H1 (cell line): ENCODE measurements around the gene ACP4.

Experiments used
- ASH2L ChIP-seq: fragments of 200-600, 300-600 bp; sonication (generic); IDR thresholded peaks from one replicate; pipeline ENCODE4 v1.7.1; 2017; ENCODE audit warnings: low read length
- ATF2 ChIP-seq: IDR thresholded peaks from 2 replicates; pipeline ENCODE4 v1.6.1; 2012; ENCODE audit warnings: low read length, inconsistent platforms
- CTCF ChIP-seq, 3 experiments: IDR thresholded peaks; 1 replicate in 2 of 3; 2 replicates in 1 of 3; pipeline versions ENCODE4 v1.5.1 to v1.6.1; 2011; ENCODE audit warnings: low read length in 3 of 3, mild to moderate bottlenecking in 3 of 3, inconsistent platforms in 2 of 3, low read depth in 1 of 3, moderate library complexity in 1 of 3; ENCODE audit not compliant: insufficient read depth in 1 of 3; ENCODE audit errors: control extremely low read depth in 1 of 3
- E2F6 ChIP-seq: IDR thresholded peaks from 2 replicates; pipeline ENCODE4 v1.6.1; 2012; ENCODE audit warnings: inconsistent platforms
- EP300 ChIP-seq, 2 experiments: IDR thresholded peaks; 1 replicate in 1 of 2; 2 replicates in 1 of 2; pipeline ENCODE4 v1.6.1; 2011 to 2012; ENCODE audit warnings: low read depth in 2 of 2, low read length in 2 of 2, mild to moderate bottlenecking in 2 of 2, borderline replicate concordance in 1 of 2, inconsistent platforms in 1 of 2, moderate library complexity in 1 of 2
- GABPA ChIP-seq: IDR thresholded peaks from 2 replicates; pipeline ENCODE4 v1.6.1; 2011; ENCODE audit warnings: mild to moderate bottlenecking, low read length, moderate library complexity, borderline replicate concordance; ENCODE audit not compliant: insufficient read depth
- KDM1A ChIP-seq: fragments of 200-600, 300-600 bp; sonication (generic); IDR thresholded peaks from 2 replicates; pipeline ENCODE4 v1.7.1; 2016; ENCODE audit warnings: mild to moderate bottlenecking, low read length, borderline replicate concordance
- POLR2A ChIP-seq, 2 experiments: IDR thresholded peaks; 1 replicate in 1 of 2; 2 replicates in 1 of 2; pipeline ENCODE4 v1.6.1; 2011; ENCODE audit warnings: low read depth in 2 of 2, low read length in 2 of 2, mild to moderate bottlenecking in 2 of 2; ENCODE audit errors: control extremely low read depth in 1 of 2
- POLR2AphosphoS5 ChIP-seq: IDR thresholded peaks from 2 replicates; pipeline ENCODE4 v1.6.1; 2011; ENCODE audit warnings: low read depth, low read length

- TF ChIP-seq EP300 (IDR thresholded peaks at IDR 0.05; ENCODE audit: borderline replicate concordance in 1 of 2, low read depth in 2 of 2, low read length in 2 of 2), result no peak
- TF ChIP-seq E2F6, result no peak
- TF ChIP-seq GABPA, result no peak
- TF ChIP-seq CTCF (IDR thresholded peaks at IDR 0.05; ENCODE audit: control extremely low read depth in 1 of 3, insufficient read depth in 1 of 3, low read depth in 1 of 3, low read length in 3 of 3), result no peak
- no peak for TF ChIP-seq ATF2
- no peak for TF ChIP-seq POLR2AphosphoS5
- no peak for TF ChIP-seq KDM1A
- TF ChIP-seq POLR2A (IDR thresholded peaks at IDR 0.05; ENCODE audit: control extremely low read depth in 1 of 2, low read depth in 2 of 2, low read length in 2 of 2), result no peak
- TF ChIP-seq ASH2L, result no peak
Observed at GRCh38 chr19:50812474-50812873, 22.3 kb downstream of the ACP4 start.
